NCI-H2081 (cell line): Measurements from ENCODE around the gene SERF1B.
"Not testable (repeated sequence)": the region's sequence is repeated elsewhere in the genome, so short reads cannot be mapped to it uniquely, and the experiment has no call there.

ENCODE experiments used
- DNase-seq, 2 experiments: peaks; one replicate each; lab custom pipeline; 2025; lab: John Stamatoyannopoulos, UW

SERF1B gene

GRCh38 chr5:70025106-70025844, at the start of gene SERF1B:
TSS of gene SERF1B (plus strand) at chr5:70025251. CDS start at chr5:70025452, 201 bp downstream.
- not testable (repeated sequence) for DNase-seq

GRCh38 chr5:69991713-69992112, 33.3 kb upstream of the SERF1B start:
- DNase-seq, result not testable (repeated sequence)

GRCh38 chr5:69995535-69995934, 29.5 kb upstream of the SERF1B start:
- not testable (repeated sequence) for DNase-seq

DNA sequence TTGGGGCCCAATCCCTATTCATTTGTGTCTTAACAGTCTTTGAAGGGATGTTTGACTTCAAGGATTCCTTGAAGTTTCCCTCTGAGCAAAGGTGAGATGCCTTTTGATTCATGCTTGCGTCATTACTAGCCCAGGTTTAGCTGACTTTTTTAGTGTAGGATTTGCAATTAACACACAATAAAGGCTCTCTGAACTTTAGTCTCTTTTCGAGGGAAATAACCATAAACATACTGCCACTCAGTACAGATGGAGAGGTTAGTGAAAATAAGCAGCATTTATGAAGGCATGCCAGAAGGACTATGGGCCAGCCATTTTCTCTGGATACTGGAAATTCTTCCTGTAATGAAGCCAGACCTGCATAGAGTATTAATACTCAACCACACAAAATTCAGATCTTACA, 4.4 kb upstream of the SERF1B start:
- not testable (repeated sequence) for DNase-seq

DNA sequence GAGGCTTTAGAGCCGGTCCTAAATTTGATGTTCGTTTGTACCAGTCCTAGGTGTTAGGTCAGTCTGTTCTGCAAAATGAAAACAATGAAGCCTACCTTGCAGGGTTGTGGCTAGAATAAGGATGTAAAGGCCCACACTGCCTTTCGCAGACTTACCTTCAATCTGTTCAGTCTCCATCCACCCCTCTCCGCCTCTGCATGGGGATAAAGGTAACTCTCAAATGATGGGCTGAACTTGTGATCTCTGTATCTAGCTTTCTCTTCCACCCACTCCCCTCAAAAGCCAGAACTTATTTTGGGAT, 744 bp downstream of the SERF1B start:
- DNase-seq, result not testable (repeated sequence)

- DNase-seq, result not testable (repeated sequence)
These were observed 6.2 kb downstream of the SERF1B start for GRCh38 chr5:70031204-70031603.

DNA sequence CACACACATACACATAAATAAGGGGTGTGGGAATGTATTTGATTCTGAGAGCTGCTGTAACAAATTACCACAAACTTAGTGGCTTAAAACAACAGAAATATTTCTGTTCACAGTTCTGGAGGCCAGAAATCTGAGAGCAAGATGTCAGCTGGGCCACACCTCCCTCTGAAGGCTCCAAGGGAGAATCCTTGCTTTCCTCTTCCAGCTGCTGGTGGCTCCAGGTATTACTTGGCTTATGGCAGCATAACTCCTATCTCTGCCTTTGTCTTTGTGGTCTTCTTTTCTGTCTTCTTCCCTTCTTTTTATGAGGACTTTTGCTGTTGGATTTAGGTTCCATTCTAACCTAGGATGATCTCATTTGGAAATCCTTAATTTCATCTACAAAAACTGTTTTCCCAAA, 16.4 kb downstream of the SERF1B start:
- not testable (repeated sequence) for DNase-seq

DNA sequence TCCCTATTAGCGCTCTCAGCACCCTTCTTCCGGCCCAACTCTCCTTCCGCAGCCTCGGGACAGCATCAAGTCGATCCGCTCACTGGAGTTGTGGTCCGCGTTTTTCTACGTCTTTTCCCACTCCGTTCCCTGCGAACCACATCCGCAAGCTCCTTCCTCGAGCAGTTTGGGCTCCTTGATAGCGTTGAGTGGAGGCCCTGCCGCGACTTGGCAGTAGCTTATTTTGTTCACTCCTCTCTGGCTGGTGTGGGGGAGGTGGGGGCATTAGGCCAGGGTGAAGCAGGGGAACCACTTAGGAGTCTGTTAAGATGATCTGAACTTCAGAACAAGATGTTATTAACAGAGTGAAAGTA, 24.7 kb downstream of the SERF1B start:
- DNase-seq, result not testable (repeated sequence)

- DNase-seq, result not testable (repeated sequence)
These were observed 31.4 kb downstream of the SERF1B start for GRCh38 chr5:70056289-70056942.

DNA sequence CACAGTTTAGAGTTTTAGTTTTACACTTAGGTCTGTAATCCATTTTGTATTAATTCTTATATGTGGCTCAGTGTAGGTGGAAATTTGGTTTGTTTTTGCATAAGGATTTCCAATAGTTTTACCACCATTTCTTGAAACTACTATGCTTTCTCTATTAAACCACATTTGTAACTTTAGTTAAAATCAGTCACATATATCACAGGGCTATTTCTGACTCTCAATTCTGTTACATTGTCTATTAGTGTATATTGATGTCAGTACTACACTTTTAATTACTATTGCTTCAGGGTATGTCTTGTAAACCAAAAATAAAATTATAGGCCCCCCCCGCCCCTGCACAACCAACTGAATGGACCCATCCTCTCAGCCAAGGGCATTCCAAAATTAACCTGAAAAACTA, 32.1 kb downstream of the SERF1B start:
- DNase-seq, result not testable (repeated sequence)

GRCh38 chr5:70077632-70078031, 52.6 kb downstream of the SERF1B start:
- DNase-seq, result not testable (repeated sequence)

GRCh38 chr5:70088907-70089464, 63.9 kb downstream of the SERF1B start:
- not testable (repeated sequence) for DNase-seq

DNA sequence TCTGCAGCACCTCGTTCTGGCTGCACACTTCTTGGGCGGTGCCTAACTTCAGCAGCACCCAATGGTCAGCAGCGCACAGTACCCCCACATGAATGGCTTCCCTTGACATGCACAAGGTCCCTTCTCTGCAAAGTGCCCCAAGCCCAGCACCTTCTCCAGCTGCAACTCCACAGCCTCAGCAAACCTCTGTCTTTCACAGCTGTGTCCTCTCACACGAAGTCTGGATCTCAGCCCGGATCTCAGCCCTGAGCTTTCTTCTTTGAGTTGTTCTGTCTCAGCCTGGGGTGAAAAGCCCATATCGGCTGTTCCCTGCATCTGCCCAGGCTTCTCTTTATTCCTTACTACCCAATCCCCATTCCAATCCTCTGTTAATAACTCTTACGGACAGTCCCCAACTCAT, 66.7 kb downstream of the SERF1B start:
- DNase-seq, result not testable (repeated sequence)
